Immature natural killer cell (primary cell): Measurements from ENCODE around the gene EOLA1. TPM values are rescaled to one million over a fixed set of nuclear protein-coding genes. Genes with fewer than 3 reads are reported as not detected.
"Not testable (repeated sequence)": the region's sequence is repeated elsewhere in the genome, so short reads cannot be mapped to it uniquely, and the experiment has no call there.

Experiments used
- DNase-seq, 3 donors: peaks; one replicate each; pipeline ENCODE4 v3.0.0; 2022; ENCODE audit warnings: mixed read lengths in 1 of 3
- H3K27ac Mint-ChIP-seq, 6 donors: one replicate each; pipeline ENCODE4 v1.8.0; 2020; ENCODE audit warnings: mixed read lengths in 6 of 6, mild to moderate bottlenecking in 5 of 6, inconsistent platforms in 4 of 6, moderate library complexity in 3 of 6
- H3K27me3 Mint-ChIP-seq, 3 donors: one replicate each; pipeline ENCODE4 v1.8.0; 2020 to 2021; ENCODE audit warnings: low read depth in 3 of 3, mild to moderate bottlenecking in 3 of 3, mixed read lengths in 3 of 3, moderate library complexity in 3 of 3, inconsistent platforms in 1 of 3
- H3K36me3 Mint-ChIP-seq, 3 donors: one replicate each; pipeline ENCODE4 v1.8.0; 2020; ENCODE audit warnings: mixed read lengths in 3 of 3, inconsistent platforms in 2 of 3, mild to moderate bottlenecking in 2 of 3
- H3K4me1 Mint-ChIP-seq, 2 donors: one replicate each; pipeline ENCODE4 v1.8.0; 2020; ENCODE audit warnings: inconsistent platforms in 2 of 2, mild to moderate bottlenecking in 2 of 2, mixed read lengths in 2 of 2, moderate library complexity in 1 of 2
- H3K4me3 Mint-ChIP-seq, 5 donors: one replicate each; pipeline ENCODE4 v1.8.0; 2020; ENCODE audit warnings: mild to moderate bottlenecking in 5 of 5, mixed read lengths in 5 of 5, inconsistent platforms in 3 of 5, moderate library complexity in 3 of 5
- H3K9me3 Mint-ChIP-seq, 6 donors: one replicate each; pipeline ENCODE4 v1.8.0; 2020; ENCODE audit warnings: mild to moderate bottlenecking in 6 of 6, mixed read lengths in 6 of 6, inconsistent platforms in 4 of 6, moderate library complexity in 3 of 6
- polyA plus RNA-seq, 3 donors: library from polyadenylated mRNA; unstranded; fragments of 300-500 nt; fragmentation: Illumina TruSeq; gene quantifications; one replicate each; pipeline ENCODE4 v1.2.3, GENCODE V29; 2021

Gene EOLA1
- polyA plus RNA-seq, 3 donors from 2014 or later = 39.9 to 58.6 (median 45.7) TPM

GRCh38 chrX:149539283-149540130, 1.3 kb upstream of the EOLA1 start:
- Mint-ChIP-seq H3K4me3 (peak overlapping the region; percentile 78 to 91 (median 87)), H3K9me3 (no peaks in the 10 kb centered on the region)
- DNase-seq = peak; percentile 82 to 91 (median 90)

DNA sequence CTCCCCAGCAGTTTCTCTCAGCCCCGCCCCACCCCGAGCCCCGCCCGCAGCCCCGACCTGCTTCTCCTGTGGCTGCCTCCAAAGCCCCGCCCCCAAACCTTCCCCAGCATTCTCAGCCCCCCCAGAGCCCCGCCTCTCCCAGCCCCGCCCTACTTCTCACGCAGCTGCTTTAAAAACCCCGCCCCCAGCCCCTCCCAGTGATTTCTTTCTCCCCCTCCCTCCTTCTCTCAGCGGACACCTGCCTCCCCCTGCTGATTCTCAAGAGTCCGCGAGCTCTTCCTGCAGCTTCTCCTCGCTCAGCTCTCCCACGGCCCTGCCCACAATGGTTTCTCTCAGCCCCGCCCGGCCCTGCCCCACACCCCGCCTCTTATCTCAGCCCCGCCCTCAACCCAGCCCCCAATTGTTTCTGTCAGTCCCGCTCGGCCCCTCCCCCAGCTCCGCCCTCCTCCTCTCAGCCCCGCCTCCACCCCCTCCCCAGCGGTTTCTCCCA, 636 bp upstream of the EOLA1 start:
- Mint-ChIP-seq H3K36me3 (peaks cover 0 to 1% (median 0%) of the 10 kb centered on the region in 3 donors), H3K9me3 (no peaks in the 10 kb centered on the region), H3K4me1 (peaks cover 16 to 17% of the 10 kb centered on the region in 2 donors), H3K27me3 (peaks cover 8 to 10% (median 9%) of the 10 kb centered on the region in 3 donors), H3K27ac (peak overlapping the region; percentile 97 to 100 (median 99)), H3K4me3 (peak overlapping the region; percentile 80 to 93 (median 91))
- DNase-seq = peak; percentile 84 to 91 (median 88)

More at GRCh38 chrX:149539283-149540130, 1.3 kb upstream of the EOLA1 start:
- H3K36me3 Mint-ChIP-seq = peaks cover 0 to 6% (median 0%) of the 10 kb centered on the region in 3 donors
- peaks cover 16% of the 10 kb centered on the region in 2 donors for H3K4me1 Mint-ChIP-seq
- peak overlapping the region; percentile 70 to 97 (median 95) for H3K27ac Mint-ChIP-seq
- H3K27me3 Mint-ChIP-seq = peaks cover 8 to 12% (median 9%) of the 10 kb centered on the region in 3 donors

- Mint-ChIP-seq H3K36me3 (no peaks in the 10 kb centered on the region), H3K4me1 (peaks cover 16 to 17% of the 10 kb centered on the region in 2 donors), H3K27ac (peak overlapping the region; percentile 97 to 100 (median 99)), H3K27me3 (peaks cover 6 to 10% (median 9%) of the 10 kb centered on the region in 3 donors), H3K4me3 (peak overlapping the region; percentile 80 to 93 (median 91)), H3K9me3 (no peaks in the 10 kb centered on the region)
- DNase-seq = no peak
Measured at GRCh38 chrX:149541521-149542047, 772 bp downstream of the EOLA1 start.

GRCh38 chrX:149545545-149546543, 5.0 kb downstream of the EOLA1 start:
- not testable (repeated sequence) for H3K36me3 Mint-ChIP-seq, DNase-seq, H3K4me3 Mint-ChIP-seq, H3K27ac Mint-ChIP-seq, H3K4me1 Mint-ChIP-seq, H3K27me3 Mint-ChIP-seq, H3K9me3 Mint-ChIP-seq

DNA sequence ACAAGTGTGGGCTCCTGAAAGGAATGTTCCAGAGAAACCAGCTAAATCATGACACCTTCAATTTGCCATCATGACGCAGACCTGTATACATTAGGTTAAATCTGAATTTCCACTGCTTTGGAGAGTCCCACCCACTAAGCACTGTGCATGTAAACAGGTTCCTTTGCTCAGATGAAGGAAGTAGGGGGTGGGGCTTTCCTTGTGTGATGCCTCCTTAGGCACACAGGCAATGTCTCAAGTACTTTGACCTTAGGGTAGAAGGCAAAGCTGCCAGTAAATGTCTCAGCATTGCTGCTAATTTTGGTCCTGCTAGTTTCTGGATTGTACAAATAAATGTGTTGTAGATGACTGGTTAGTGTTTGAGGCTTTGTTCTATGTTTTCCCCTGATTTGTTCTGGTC, 6.2 kb downstream of the EOLA1 start:
- H3K27me3 Mint-ChIP-seq, DNase-seq, H3K9me3 Mint-ChIP-seq, H3K27ac Mint-ChIP-seq, H3K4me1 Mint-ChIP-seq, H3K36me3 Mint-ChIP-seq, H3K4me3 Mint-ChIP-seq: not testable (repeated sequence)

DNA sequence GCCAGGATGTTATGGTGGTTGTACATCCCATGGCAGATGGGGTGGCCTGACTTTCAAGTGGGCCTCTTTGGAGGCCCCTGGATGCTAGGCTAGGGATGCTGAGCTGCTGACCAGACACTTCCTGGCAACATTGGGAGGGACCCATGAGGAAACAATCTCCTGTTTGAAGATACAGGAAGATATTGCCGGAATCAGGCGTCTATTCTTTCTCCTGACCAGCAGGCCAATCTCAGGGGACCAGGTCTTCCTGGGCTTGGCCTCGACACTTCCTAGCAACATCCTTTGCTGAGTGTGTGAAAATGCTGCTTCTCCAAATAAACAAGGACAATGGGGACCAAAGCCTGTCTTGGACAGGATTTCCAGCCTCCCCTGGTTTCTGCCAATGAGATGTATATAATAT, 7.0 kb downstream of the EOLA1 start:
- not testable (repeated sequence) for H3K4me3 Mint-ChIP-seq, DNase-seq, H3K4me1 Mint-ChIP-seq

DNA sequence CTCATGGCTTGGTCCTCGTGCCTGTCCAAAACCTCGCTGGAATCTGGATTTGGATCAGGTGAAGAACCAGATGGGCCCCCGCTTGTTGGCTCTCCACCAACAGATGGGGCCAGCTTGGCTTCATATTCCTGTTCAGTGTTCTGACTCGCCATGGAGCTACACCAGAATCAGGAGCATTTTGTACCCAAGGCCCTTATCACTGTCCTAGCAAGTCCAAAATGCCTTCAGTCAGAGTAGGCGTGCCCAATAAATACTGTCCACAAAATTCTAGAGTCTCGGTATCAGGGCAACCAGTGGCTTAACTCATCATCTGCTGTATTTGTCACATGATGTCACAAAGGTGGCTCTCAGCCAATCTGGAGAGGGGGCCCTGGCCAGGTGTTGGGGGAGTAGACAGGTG, 8.9 kb downstream of the EOLA1 start, which contains the start of gene HSFX3:
Gene HSFX3, minus strand, starts transcription at position 224 of the 400 bp plus-strand sequence. Its CDS starts 72 bp downstream, at position 152.
- H3K9me3 Mint-ChIP-seq, H3K4me3 Mint-ChIP-seq, H3K4me1 Mint-ChIP-seq, H3K27me3 Mint-ChIP-seq, DNase-seq, H3K36me3 Mint-ChIP-seq: not testable (repeated sequence)
- peak within 1 kb of the TSS in 2 of 6 donors; percentile 1 to 2 for H3K27ac Mint-ChIP-seq

More for the DNA sequence above, 7.0 kb downstream of the EOLA1 start:
- H3K27ac Mint-ChIP-seq, H3K9me3 Mint-ChIP-seq, H3K27me3 Mint-ChIP-seq, H3K36me3 Mint-ChIP-seq: not testable (repeated sequence)

DNA sequence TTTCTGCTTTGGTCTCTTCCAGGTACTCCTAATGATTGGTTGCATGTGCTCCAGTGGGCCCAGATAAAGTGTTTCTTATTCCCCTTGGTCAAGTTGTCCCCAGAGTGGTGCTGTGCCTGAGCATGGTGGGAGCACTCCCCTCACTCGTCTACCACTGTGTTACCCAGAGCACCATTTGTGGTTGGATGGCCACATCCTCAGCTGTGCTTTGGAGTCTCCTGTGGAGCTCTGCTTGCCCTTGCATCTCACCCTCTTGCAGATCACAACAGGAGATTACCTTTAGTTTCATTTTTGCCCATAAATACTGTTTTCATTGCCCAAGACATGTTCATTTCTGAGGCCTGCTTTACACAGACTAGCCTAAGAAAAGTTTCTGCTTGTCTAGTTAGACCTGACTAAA, 9.6 kb downstream of the EOLA1 start:
- not testable (repeated sequence) for H3K9me3 Mint-ChIP-seq, H3K4me3 Mint-ChIP-seq, H3K36me3 Mint-ChIP-seq, H3K4me1 Mint-ChIP-seq, H3K27me3 Mint-ChIP-seq
- peak; percentile 43 to 55 (median 44) for DNase-seq
- peak overlapping the region in 2 of 6 donors; percentile 1 to 2 for H3K27ac Mint-ChIP-seq

DNA sequence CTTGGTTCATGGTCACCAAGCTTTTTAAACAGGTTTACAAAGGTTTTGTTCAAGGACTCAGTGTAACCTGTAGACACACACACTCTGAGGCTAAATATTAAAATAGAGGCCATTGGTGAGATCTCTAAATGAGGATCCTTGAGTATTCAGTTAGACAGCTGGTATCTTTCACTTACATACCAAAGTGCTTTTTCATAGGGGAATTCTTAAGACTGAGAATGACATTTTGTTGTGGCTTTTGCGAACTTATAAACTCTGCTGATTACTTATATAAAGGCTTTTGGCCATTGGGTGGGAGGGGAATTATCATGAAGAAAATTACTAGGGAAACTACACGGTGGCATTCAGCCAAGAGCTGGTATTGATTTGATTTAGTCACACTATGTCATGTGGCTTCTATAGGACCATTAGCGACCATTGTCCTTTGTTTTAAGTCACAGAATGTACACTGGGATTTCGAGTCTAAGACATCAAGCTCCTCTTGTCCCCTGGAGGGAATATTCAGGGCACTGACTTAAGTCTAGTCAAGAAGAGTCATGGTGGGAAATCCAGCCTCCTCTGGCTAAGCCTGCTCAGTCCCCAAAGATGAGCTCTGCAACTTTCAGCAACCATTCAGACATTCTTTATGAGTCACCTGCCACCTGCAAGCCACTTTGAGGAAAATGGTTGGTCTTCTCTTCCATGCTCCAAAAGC, 10.6 kb downstream of the EOLA1 start:
- H3K4me3 Mint-ChIP-seq, DNase-seq, H3K4me1 Mint-ChIP-seq, H3K36me3 Mint-ChIP-seq, H3K27ac Mint-ChIP-seq, H3K27me3 Mint-ChIP-seq, H3K9me3 Mint-ChIP-seq: not testable (repeated sequence)

DNA sequence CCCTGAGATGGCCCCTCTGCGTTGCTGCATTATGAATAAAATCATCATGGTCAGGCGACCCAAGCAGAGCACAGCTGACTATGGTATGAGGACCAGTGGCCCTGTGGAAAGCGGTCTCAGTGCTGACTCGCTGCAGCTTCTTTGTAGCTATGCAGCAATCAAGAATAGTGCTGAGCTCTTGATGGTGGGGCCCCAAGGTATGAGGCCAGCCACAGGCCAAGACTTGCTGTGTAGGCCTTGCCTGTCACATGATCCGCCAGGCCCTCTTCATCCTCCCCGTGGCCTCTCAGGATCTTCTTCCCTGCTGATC, 11.1 kb downstream of the EOLA1 start:
- not testable (repeated sequence) for H3K27me3 Mint-ChIP-seq, H3K4me3 Mint-ChIP-seq, H3K27ac Mint-ChIP-seq, DNase-seq, H3K4me1 Mint-ChIP-seq, H3K36me3 Mint-ChIP-seq, H3K9me3 Mint-ChIP-seq

GRCh38 chrX:149555251-149555650, 14.4 kb downstream of the EOLA1 start:
- H3K9me3 Mint-ChIP-seq, H3K4me1 Mint-ChIP-seq, H3K27ac Mint-ChIP-seq, DNase-seq, H3K4me3 Mint-ChIP-seq, H3K27me3 Mint-ChIP-seq, H3K36me3 Mint-ChIP-seq: not testable (repeated sequence)

DNA sequence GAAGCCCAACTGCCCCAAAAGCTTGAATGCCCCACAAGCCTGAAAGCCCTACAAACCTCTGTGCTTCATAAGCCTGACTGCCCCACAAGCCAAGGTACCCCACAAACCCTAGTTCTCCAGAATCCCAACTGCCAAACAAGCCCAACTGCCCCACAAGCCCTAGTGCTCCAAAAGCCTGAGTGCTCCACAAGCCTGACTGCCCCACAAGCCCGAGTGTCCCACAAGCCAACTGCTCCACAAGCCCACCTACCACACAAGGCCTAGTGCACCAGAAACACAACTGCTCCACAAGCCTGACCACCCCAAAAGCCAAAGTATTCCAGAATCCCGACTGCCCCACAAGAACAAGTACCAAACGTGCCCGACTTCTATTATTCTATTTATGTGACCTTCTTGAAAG, 22.5 kb downstream of the EOLA1 start:
- no peaks in the 10 kb centered on the region for H3K4me1 Mint-ChIP-seq
- no peak overlapping the region for H3K27ac Mint-ChIP-seq
- no peaks in the 10 kb centered on the region for H3K9me3 Mint-ChIP-seq
- H3K36me3 Mint-ChIP-seq = no peaks in the 10 kb centered on the region
- no peak overlapping the region for H3K4me3 Mint-ChIP-seq
- H3K27me3 Mint-ChIP-seq = peaks cover 0 to 5% (median 0%) of the 10 kb centered on the region in 3 donors
- no peak for DNase-seq
